Measurements from ENCODE around the gene ANKUB1.

GRCh38 chr3:149732234-149732633 lies 60.1 kb downstream of the ANKUB1 start:
- TF ChIP-seq CTCF (IDR thresholded peaks at IDR 0.05; ENCODE audit: poor library complexity) (no peak), EZH2 (IDR thresholded peaks at IDR 0.05; ENCODE audit: borderline replicate concordance) (no peak)

Measured in hepatocyte (in vitro differentiated cells).